ENCODE data around the gene LFNG. TPM values are rescaled to one million over a fixed set of nuclear protein-coding genes. Genes with fewer than 3 reads are reported as not detected.

Gene LFNG
- total RNA-seq, 2 donors from 2014 or later, result 61.4 to 105 TPM

DNA sequence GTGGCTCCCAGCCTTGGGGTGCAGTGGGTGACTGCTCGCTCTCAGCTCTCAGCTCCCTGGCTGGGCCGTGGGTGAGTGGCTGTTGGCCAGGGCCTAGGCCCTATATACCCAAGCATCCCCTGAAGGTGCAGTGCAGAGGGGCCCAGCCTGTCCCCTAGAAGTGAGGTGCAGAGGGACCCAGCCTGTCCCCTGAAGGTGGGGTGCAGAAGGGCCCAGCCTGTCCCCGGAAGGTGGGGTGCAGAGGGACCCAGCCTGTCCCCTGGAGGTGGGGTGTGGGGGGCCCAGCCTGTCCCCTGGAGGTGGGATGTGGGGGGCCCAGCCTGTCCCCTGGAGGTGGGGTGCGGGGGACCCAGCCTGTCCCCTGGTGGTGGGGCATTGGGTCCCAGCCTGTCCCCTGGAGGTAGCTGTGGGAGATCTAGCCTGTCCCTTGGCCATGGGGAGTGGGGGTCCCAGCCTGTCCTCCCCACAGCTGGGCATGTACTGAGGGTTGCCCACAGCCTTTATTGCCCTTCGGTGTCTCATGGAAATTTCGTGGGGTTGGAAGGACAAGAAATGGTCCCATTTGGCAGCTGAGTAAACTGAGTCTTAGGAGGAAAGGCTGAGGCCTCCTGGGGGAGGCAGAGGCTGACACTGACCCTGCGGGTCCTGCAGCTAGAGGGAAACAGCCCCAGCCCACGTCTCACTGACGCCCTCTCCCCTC, 17.5 kb upstream of the LFNG start:
- no peaks in the 10 kb centered on the region for H3K4me1 ChIP-seq
- no peaks in the 10 kb centered on the region for H3K9me3 ChIP-seq
- H3K4me3 ChIP-seq, result no peak overlapping the region
- no peak for DNase-seq
- H3K27ac ChIP-seq, result no peak overlapping the region
- TF ChIP-seq, protein P1, sequence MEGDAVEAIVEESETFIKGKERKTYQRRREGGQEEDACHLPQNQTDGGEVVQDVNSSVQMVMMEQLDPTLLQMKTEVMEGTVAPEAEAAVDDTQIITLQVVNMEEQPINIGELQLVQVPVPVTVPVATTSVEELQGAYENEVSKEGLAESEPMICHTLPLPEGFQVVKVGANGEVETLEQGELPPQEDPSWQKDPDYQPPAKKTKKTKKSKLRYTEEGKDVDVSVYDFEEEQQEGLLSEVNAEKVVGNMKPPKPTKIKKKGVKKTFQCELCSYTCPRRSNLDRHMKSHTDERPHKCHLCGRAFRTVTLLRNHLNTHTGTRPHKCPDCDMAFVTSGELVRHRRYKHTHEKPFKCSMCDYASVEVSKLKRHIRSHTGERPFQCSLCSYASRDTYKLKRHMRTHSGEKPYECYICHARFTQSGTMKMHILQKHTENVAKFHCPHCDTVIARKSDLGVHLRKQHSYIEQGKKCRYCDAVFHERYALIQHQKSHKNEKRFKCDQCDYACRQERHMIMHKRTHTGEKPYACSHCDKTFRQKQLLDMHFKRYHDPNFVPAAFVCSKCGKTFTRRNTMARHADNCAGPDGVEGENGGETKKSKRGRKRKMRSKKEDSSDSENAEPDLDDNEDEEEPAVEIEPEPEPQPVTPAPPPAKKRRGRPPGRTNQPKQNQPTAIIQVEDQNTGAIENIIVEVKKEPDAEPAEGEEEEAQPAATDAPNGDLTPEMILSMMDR (IDR thresholded peaks at IDR 0.05), result no peak
- intact Hi-C loops (cut with DNase I), result no loop called here
- no peaks in the 10 kb centered on the region for H3K36me3 ChIP-seq
- no peaks in the 10 kb centered on the region for H3K27me3 ChIP-seq
- H3K9ac ChIP-seq (ENCODE audit: low read depth in 2 of 2, low read length in 2 of 2), result no peak overlapping the region

DNA sequence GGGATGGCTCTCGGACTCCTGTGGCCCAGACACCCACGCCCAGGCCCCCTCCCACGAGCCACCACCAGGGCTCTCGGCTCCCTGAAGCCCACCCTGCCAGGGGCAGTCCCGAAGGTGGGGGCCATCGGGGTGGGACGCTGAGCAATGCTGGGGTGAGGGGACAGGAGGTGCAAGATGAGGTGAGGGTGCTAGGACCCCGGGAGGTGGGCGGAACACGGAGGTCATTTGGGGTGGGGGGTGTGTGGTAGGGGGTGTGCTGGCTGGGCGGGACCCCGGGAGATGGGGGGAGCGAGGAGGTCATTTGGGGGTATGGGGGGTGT, 17.0 kb upstream of the LFNG start:
- intact Hi-C loops (cut with DNase I), result no loop called here
- Histone ChIP-seq H3K9ac (ENCODE audit: low read depth in 2 of 2, low read length in 2 of 2) (no peak overlapping the region), H3K9me3 (no peaks in the 10 kb centered on the region), H3K4me1 (no peaks in the 10 kb centered on the region), H3K4me3 (no peak overlapping the region), H3K27me3 (no peaks in the 10 kb centered on the region), H3K36me3 (no peaks in the 10 kb centered on the region), H3K27ac (no peak overlapping the region)
- TF ChIP-seq, protein P1 (IDR thresholded peaks at IDR 0.05), result no peak
- DNase-seq, result no peak

DNA sequence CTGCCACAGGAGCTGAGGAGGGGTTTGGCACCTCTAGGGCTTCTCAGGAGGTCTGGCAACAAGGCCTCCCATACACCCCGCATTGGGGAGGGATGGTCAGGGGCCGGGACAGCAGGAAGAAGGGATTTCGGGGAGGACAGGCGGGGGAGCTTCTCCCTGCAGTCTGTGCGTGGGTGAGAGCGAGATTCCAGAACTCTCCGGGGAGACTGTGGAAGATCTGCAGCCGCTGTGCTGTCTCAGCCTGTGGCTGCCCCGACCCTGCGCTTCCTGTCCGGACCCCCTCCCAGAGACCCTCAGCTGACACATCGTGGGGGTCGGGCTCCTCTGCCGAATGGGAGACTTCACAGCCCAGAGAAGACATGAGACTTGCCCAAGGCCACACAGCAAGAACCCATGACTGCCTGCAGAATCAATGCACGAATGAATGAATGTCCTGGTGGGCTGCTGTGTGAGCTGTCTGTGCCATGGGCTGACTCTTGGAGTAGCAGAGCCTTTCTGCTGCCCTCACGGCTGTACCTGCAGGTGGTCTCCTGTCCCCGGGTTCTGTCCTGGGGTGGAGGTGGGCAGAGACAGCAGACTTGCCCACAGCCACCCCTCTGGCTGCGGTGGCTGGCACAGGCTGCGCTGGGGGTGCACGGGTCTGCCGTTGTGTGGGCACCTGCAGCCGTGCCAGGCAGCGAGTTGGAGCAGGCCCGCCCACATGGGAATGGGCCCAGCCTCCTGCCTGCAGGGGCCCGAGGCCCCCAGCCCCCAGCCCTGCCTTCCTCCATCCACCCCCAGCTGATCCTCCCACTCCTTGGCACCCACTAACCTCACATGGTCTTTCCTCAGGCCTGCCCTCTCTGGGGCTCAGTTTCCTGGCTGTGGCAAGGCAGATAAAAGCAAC, 16.3 kb upstream of the LFNG start:
- no peak for DNase-seq
- Histone ChIP-seq H3K4me1 (no peaks in the 10 kb centered on the region), H3K27ac (no peak overlapping the region), H3K36me3 (no peaks in the 10 kb centered on the region), H3K27me3 (no peaks in the 10 kb centered on the region), H3K9me3 (no peaks in the 10 kb centered on the region), H3K4me3 (no peak overlapping the region), H3K9ac (ENCODE audit: low read depth in 2 of 2, low read length in 2 of 2) (no peak overlapping the region)
- TF ChIP-seq, protein P1 (IDR thresholded peaks at IDR 0.05), result no peak
- intact Hi-C loops (cut with DNase I), result no loop called here

DNA sequence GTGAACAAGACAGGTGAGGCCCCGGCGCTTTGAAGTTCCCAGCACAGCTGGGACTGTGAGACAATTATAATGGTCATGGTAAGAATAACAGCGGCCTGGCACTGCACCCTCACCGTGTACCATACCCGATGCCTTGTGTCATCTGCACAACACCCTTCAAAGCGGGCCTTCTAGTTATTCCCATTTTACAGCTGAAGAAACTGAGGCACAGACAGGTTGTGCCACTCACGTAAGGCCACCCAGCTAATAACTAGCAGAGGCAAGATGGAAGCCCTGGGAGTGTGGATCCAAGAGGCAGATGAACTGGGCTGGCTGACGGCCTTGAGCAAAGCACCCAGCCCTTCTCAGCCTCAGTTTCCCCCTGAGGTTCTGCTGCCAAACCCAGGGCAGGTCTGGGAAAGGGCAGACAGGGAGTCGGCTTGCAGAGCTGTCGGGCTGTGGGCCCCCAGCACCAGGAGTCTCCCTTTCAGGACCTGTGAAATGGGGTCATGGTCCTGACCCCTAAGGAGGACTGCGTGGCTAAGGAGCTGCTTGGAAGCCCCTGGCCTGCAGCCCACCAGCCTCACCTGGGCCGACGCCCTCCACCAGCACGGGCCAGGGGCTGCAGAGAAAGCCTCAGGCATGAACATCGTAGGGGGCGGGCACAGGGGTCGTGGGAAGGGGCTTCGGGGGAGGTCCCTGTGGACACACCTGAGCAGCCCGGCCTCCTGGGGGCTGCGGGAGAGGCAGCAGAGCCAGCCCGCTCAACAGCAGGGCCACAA, 15.3 kb upstream of the LFNG start:
- Histone ChIP-seq H3K27ac (no peak overlapping the region), H3K36me3 (no peaks in the 10 kb centered on the region), H3K9ac (ENCODE audit: low read depth in 2 of 2, low read length in 2 of 2) (no peak overlapping the region), H3K4me3 (no peak overlapping the region), H3K9me3 (no peaks in the 10 kb centered on the region), H3K27me3 (no peaks in the 10 kb centered on the region), H3K4me1 (no peaks in the 10 kb centered on the region)
- intact Hi-C loops (cut with DNase I), result no loop called here
- TF ChIP-seq, protein P1 (IDR thresholded peaks at IDR 0.05), result no peak
- DNase-seq, result no peak

DNA sequence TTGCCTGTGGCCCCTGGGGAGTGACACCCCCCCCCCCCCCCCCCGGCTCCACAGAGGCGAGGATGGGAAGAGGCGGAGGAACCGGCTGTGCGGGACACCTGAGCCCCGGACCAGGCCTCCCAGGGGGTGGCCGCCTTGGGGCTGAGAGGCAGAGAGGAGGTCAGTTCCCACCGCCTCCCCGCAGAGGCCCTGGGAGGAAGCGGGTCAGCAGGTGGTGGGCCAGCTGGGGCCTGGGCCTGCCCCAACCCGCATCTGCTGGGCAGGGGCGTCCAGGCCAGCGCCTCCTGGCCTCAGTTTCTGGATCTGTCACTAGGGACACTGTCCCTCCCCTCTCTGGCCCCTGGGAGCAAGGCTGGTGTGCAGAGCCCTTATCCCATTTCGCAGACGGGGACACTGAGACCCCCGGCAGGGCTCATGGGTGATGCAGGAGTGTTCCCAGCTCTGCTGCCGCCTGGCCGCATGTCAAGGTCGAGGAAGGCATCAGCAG, 14.6 kb upstream of the LFNG start:
- no peaks in the 10 kb centered on the region for H3K9me3 ChIP-seq
- no peak overlapping the region for H3K4me3 ChIP-seq
- H3K4me1 ChIP-seq, result no peaks in the 10 kb centered on the region
- H3K27ac ChIP-seq, result no peak overlapping the region
- no peaks in the 10 kb centered on the region for H3K27me3 ChIP-seq
- no peak for DNase-seq
- TF ChIP-seq, protein P1 (IDR thresholded peaks at IDR 0.05), result no peak
- no peak overlapping the region for H3K9ac ChIP-seq (ENCODE audit: low read depth in 2 of 2, low read length in 2 of 2)
- H3K36me3 ChIP-seq, result no peaks in the 10 kb centered on the region
- intact Hi-C loops (cut with DNase I), result no loop called here
